ENCODE data around the gene FAAH.

Gene FAAH

DNA sequence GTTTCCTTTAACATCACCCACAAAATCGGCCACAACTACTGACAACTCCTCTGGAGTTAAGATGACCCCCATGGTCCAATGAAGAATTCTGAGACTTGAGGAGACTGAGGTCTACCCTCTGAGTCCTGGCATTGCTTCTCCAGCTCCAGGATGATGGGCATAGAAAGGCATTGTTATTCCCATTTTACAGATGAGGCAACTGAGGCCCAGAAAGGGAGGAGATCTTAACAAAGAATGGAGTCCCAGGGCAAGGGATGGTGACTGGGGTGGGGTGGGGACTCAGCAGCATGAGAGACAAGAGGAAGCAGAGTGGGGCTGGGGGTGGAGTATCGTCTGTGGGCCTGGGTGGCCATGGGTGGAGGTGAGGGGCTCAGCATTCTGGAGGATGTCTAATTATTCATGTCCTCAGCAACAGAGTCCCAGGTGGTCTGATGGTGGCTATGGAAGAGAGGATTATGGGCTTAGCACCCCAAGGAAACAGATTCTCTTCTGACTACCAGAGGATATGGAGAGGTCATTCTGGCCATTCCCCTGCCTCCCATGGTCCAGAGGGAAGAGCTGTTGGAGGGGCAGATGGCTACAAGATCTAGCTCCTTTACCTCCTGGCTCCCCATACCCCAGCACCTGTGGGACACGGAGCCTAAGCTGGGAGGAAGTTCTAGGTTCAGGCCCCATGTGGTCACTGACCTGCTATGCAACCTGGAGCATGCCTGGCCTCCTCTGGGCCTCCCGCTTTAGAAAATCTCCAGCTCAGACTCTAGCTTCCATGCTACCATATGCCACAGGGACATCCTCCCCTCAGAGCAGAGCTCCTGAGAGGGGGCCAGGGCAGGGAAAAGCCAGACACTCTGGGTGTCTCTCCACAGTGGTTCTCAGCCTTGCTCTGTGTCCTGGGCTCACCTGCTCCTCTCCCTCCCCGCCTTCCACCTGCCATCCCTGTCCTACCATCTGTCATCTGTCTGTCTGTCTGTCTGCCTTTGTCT lies 58.1 kb downstream of the FAAH start:
- DNase-seq (ENCODE audit: low read depth), result no peak

DNA sequence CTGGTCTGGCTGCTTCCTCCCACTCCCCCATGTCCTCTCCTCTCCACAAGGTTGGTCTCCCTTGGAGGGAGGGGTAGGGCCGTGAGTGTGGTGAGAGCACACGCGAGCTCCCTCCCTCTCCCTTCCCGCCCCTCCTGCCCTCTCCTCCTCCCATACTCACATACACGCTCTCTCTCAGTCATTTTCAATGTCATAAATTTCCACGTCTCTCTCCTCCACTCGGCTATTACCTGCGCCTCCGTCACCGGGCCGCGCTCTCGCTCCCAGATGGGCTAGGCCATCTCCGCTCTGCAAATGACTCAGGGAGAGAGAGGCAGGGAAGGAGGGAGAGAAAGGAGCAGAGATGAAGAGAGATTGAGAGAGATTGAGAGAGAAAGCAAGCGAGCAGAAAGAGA lies 58.8 kb downstream of the FAAH start:
- no peak for DNase-seq (ENCODE audit: low read depth)

DNA sequence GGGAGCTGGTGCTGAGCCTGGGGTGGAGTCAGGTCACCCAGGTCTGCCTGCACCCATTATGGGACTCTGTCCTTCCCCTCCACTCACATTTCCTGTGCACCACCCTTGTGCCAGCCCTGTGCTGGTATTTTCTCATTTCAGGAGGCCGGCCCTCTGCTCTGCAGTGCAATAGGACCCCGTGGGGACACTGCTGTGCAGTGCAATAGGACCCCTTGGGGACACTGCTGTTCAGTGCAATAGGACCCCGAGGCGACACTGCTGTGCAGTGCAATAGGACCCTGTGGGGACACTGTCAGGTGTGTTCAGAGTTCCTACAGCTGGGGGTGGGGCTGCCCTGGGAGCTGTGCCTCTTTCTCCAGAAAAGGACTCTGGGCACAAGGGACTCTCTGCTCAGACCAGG lies 59.3 kb downstream of the FAAH start:
- DNase-seq (ENCODE audit: low read depth), result no peak

DNA sequence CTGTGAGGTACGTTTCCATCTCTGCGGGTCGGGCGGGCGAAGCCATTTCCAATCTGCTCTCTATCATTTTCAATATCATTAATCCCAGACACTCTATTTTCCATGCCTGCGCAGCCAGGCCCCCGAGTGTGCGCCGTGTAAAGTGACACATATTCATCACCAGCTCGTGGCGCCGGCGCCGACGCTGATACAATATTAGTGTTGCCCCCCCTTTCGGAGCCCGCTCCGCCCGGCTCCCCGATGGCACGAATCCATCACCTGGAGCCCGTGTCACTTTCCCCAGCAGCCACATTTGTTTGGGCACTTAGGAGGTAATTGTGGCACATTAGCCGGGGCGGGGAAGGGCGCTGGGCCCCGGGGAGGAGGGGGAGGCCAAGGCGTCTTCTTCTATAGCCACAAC lies 61.8 kb downstream of the FAAH start:
- no peak for DNase-seq (ENCODE audit: low read depth)

DNA sequence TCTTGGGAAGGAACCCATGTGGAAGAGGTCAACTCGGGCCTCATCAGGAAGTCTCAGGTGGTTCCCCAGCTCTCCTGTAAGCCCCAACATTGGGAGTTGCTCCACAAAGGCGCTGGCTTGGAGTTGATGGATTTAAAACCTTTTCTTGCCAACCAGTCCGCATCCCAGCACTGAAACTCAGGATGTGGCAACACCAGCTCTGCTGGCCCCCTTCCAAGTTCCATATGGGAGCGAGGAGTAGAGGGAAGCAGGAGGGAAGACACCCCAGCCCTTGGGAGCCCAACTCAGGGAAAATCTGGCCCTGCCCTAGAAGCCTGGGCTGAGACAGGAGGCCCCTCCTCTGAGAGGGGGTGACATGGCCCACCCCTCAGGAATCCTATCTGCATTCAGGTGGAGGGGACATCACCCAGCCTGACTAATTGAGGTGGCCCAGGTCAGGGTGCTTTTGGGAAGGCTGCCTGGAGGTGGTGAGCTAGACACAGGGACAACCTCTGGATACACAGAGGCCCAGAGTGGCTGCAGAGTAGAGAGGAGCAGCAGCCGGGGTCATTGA lies 62.4 kb downstream of the FAAH start:
- DNase-seq (ENCODE audit: low read depth), result no peak

DNA sequence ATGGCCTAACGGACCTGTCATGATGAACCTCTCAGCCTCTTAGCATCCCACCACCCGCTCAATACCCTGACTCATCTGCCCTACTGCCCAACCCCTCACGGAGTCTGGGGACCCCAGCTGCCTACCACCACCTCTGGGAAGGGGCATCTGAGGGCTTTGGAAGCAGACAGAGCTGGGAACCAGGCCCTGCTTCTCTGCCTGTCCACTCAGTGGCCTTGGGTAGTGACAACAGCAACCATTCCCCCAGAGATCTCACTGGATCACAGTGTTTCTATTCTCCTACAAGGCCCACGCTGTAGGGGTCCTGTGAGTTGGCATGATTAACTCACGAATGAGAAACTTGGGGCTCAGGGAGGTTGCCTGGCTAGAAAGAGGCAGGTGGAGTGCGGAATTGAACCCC lies 63.1 kb downstream of the FAAH start:
- no peak for DNase-seq (ENCODE audit: low read depth)

DNA sequence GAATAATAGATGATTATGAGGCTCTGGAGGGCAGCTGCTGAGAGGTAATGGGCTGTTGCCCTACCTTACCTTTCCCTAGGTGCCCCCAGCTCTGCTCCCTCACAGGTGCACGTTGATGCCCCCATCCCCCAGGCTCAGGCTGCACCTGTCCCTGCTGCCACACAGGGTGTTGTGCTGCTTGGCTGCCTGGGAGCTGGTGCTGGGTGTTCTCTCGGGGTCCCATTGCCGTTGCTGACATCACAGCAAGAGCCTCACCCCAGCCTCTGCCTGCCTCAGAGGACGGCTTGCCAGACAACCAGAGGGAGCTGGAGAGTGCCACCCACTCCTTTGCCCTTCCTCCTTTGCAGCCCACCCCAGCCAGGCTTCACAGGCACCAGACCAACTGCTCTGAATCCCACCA lies 64.1 kb downstream of the FAAH start:
- DNase-seq (ENCODE audit: low read depth), result no peak

DNA sequence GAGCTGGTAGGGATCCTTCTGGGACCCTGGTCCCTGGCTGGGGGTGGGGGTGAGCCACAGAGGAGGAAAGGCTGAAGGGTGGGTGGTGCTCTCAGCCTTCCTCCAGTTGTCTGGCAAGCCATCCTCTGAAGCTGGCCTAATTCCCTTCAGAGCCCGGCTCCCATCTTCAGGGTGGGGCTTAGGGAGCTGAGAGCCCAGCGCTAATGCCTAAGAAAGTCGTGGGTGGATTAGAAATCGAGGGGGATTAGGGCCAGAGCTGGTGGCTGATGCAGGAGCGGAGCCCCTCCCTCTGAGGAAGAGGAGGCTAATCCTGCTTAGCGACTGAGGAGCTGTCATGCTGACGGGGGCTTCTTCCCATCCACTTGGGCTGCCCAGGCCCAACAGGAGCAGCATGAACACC lies 64.7 kb downstream of the FAAH start:
- no peak for DNase-seq (ENCODE audit: low read depth)

DNA sequence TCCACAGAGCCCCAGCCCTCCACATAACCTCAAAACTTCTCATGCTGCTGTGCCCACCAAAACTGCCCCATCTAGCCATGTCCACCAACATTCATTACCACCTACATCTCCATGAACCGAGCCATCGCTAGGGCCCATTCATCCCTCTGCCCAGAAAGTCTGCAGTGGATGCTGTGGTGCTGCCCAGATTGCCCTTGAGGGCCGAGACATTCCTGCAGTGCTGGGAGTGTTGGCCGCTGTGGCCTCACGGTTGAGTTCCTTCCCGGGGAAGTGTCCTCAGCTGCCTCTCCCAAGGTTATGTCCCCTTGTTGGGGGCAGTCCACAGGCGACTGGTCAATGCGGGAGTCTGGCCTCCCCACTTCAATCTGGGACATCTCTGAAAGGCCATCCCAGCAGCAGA lies 65.2 kb downstream of the FAAH start:
- no peak for DNase-seq (ENCODE audit: low read depth)

DNA sequence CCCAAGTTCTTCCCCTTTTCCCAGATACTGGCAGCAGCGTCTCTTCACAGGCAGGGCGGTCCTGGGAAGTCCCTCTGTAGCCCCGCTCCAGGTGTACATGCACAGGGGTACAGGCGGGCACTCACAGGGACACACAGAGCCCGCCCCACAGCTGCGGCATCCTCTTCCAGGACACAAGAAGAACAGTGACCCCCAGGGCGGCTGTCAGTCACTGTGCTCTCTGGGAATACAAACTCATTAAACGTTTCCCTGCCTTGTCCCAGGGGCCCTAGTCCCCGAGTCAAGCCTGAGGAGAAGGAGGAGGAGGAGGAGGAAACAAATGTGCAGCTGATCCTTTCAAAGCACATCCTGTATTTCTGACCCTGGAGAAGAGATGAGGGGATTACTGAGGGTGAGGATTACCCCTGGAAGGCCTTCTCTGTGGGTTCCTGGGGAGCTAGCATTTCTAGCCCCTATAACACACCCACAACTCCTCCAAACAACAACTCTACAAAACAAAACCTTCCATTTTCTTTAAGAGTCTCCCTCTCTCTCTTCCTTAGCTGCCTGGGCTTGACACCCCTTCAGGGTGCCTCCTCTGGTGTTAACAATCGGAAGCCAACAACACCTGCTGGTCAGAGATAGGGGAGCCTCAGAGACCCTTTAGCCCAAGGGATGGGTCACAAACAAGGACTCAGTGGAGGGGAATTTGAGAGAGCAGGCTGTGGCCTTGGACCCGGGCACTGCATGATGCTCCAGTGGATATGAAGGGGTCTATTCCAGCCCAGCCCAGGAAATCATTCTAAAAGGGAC lies 67.1 kb downstream of the FAAH start:
- no peak for DNase-seq (ENCODE audit: low read depth)

DNA sequence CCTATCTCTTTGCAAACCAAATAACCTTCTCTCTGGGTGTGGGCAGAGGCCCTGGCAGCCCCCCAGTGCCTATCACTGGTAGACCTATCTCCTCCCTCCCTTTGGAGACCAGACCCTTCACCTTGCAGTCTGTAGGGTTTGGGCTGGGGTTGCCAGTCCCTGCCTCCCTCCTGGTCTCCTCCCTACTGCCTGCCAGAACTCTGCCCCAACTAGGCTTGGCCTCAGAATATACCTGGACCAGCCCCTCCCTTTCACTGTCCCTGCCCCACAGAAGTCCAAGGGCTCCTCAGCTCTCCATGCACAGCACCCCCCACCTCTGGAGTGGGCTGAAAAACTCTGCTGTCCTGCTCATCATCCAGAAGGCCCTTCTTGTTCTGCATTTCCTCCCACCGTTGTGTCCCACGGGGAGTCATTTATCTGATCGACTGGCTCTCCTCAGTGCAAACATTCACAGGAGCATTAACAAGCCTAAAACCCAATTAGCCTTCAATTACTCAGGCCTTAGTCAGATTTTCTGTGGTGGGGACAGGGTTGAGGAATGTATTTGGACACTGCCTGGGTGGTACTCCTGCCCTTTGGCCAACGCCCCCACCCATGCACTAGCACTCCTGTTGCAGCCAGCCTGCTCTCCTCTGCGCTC lies 67.8 kb downstream of the FAAH start:
- no peak for DNase-seq (ENCODE audit: low read depth)
